ENCODE results near the gene RASAL1.
"Not testable (repeated sequence)": the region's sequence is repeated elsewhere in the genome, so short reads cannot be mapped to it uniquely, and the experiment has no call there.

The RASAL1 gene

DNA sequence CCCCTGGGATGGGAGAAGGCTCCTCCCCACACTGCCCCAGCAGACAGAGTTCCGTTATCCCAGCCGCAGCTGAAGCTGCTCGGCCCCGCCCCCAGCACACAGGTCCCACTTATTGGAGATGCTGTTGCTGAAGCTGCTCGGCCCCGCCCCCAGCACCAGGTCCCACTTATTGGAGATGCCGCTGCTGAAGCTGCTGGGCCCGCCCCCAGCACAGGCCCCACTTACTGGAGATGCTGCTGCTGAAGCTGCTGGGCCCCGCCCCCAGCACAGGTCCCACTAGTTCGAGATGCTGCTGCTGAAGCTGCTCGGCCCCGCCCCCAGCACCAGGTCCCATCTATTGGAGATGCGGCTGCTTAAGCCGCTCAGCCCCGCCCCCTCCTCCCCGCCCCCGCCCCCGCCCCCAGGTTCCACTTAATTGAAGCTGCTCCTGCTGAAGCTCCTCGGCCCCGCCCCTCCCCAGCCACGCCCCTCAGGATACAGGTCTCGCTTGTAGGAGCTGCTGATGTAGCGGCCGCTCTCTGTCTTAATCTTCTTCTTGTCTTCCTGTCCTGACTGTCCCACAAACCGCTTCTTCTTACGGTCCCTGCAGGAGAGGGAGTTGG, 26.0 kb upstream of the RASAL1 start:
- peak; percentile 72 for DNase-seq

DNA sequence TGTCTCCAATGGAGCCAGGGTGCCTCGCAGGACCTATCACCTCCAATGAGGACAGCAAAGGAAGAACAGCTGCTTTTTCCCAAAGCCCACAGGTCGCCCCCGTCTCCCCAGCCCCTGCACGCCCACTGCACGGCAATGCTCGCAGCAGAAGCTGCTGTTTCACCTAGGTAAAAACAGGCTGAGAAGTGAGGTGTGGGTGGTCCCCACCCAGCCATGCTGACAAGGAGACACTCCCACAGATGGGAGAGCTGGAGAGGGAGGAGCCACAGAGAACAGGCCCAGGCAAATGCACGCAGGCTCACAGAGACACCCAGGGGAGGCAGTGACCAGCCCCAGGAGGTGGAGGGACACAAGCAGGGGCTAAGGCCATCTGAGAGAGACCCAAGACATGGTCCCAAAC, 24.4 kb upstream of the RASAL1 start:
- DNase-seq: no peak

DNA sequence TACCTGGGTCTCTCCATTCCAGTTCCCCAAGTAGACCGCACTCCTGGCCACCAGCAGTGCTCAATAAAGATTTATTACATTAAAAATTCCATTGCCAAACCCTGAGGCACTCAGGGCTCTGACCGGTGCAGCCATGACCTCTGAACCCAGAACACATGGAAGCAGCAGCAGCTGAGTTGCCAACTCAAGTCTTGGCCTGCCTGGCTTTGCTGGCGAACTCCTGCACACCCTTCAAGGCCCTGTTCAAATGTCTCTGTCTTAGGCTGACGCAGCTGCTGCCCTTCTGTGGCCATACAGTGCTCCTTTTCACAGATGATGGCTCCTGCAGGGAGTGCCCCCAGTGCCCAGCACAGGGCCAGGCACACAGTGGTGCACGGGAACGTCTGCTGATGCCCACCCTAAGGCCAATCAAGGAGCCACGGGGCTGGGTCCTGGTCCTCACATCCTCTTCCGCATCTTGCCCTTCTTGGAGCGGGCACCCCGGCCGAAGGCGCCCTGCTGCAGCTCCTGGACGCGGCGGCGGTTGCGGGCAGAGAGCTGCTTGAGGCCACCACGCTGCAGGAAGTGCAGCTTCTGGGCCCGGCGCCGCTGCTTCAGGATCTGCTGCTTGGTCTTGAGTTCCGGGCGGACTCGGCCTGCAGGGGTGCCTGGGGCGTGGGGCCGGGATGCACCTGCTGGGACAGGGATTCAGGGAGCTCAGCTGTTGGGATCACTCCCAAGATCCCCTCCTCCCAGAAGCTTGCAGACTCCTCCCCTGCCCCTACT, 23.1 kb upstream of the RASAL1 start:
- no peak for DNase-seq

DNA sequence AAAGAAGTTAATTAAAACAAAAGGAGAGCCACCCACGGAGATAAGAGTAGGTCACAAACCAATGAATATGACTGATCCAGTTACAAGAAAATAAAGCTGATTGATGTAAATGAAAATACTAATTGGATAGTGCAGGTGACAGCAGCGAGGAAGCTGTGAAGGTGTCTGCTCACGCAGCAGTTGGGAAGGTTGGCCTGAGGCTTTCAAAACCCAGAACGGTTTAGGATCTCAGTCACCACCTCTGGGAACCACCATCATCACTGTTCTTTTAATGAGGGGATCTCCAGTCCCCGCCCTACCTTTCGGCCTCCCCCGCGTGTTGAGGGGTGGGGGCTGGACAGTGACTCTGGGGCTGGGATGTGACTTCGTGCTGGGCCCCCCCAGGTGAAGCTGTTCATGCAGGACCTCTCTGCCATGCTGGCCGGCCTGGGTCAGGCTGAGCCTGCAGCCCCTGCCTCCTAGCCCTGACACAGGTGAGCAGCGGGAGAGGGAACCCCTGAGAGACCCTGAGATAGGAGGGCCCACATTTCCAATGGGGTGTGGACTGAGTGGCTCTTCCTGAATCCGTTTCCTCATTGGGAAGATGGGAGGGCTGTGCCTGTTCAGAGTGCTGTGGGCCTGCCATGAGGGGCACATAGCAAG, 21.8 kb upstream of the RASAL1 start:
- DNase-seq: no peak

DNA sequence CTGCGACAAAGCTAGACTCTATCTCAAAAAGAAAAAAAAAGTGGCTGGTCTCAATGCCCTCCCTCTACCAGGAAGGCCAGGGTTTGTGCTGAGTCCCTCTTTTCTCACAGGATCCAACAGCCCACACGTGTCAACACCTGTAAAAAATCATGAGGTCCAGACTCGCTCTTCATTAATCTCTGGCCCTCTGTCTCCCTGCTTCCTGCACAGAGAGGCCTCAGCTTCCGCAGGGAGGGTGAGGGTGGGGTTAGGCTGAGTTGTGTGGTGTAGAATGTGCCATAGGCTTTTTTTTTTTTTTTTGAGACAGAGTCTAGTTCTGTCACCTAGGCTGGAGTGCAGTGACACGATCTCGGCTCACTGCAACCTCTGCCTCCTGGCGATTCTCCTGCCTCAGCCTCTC, 20.1 kb upstream of the RASAL1 start:
- no peak for DNase-seq

DNA sequence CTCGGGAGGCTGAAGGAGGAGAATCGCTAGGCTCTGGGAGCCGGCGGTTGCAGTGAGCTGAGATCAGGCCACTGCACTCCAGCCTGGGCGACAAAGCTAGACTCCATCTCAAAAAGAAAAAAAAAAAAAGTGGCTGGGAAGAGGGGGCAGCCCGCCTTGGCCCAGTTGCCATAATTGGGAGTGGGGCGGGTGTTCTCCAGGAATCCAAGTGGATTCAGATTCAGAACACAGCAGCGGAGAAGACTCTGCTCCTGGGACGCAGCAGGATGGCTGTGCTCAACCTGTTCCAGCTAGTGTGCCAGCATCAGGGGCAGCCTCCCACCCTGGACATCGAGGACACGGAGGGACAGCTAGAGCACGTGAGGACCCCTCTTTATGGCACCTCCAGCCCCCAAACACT, 19.5 kb upstream of the RASAL1 start:
- no peak for DNase-seq

DNA sequence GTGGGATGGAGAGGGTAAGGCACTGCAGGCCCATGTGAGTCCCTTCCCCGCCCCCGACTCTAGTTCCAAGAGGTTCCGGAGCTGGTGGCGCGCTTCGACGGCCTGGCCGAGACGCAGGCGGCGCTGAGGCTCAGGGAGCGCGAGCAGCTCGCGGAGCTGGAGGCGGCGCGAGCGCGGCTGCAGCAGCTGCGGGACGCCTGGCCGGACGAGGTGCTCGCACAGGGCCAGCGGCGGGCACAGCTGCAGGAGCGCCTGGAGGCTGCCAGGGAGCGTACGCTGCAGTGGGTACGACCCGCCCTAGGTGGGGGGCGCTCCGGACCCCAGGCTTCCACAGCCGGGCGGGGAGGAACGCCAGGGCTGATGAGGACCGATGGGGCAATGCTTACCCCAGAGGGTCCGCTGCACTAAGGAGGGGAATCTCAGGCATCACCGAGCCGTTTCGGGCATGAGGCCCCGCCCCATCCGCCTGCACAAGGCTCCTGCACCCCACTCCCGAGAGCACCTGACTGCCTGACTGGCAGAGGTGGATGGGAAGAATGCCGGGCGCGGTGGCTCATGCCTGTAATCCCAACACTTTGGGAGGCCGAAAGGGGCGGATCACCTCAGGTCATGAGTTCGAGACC, 18.9 kb upstream of the RASAL1 start:
- peak; percentile 74 for DNase-seq

DNA sequence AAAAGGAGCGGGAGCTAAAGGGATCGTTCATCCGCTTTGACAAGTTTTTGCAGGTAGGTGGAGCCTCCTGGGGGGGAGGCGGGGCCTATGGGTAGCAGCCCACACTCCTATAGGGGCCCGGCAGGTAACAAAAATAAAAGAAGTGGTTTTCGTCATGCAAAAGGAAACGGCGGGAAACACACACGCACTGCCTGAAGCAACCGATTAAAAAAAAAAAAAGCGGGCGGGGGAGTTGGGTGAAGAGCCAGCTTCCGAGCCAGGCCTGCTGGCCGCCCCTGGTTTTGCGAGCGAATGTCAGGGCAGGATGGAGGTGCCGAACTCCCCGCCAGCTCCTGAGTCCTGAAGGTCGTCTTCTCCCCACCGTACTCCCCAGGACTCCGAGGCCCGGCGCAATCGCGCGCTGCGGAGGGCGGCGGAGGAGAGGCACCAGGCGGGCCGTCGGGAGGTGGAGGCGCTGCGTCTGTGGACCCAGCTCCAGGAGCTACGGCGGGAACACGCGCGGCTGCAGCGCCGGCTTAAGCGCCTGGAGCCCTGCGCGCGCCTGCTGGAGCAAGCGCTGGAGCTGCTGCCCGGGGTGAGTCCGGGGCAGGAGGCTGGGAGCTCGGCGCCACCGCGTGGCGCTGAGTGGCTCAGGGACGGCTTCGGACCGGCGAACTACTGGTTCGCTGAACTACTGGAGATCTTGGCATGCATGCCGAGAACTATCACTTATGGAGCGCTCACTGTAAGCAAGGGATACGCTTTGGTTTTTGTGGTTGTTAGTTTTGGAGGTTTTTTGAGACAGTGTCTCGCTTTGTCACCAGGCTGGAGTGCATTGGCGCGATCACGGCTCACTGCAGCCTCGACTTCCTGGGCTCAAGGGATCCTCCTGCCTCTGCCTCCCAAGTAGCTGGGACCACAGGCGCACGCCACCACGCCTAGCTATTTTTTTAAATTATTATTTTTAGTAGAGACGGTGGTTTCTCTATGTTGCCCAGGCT, 17.6 kb upstream of the RASAL1 start:
- DNase-seq: peak; percentile 91

DNA sequence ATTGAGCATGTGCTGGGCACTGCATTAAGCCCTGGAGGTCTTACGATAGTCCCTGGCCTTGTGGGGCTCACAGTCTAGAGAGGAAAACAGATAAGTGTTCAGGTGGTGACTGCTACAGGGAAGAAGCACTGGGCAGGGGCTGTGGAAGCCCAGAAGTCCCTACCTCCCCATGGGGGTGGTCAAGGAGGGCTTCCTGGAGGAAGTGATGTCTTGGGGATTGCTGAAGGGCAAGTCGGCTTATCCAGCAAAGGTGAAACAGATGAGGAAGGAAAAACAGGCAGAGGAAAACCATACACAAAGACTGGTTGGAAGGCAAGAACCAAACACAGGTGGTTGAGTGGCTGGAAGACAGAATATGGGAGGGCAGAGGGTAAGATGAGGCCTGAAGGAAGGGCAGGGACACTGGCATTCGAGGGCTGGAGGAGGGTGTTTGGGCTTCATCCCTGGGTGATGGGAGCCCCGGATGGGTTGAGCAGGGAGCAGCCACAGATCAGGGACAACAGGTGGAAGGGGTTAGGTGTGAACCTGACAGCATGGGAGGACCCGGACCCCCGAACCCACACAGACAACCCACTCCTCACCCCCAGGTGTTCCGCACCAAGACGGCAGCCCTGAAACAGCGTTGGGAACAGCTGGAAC, 16.8 kb upstream of the RASAL1 start:
- DNase-seq: no peak

DNA sequence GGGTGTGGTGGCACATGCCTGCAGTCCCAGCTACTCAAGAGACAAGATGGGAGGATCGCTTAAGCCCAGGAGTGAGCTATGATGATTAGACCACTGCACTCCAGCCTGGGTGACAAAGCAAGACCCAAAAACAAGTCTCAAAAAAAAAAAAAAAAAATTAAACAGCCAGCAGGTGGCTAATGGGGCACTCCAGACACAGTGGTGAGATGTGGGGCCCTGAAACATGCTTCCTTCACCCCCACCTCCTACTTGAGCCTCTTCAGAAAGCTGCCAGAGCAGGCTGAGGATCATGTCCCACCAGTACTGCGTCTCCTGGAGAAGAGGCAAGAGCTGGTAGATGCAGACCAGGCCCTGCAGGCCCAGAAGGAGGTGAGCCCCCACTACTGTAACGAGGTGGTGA, 16.1 kb upstream of the RASAL1 start:
- DNase-seq: no peak

DNA sequence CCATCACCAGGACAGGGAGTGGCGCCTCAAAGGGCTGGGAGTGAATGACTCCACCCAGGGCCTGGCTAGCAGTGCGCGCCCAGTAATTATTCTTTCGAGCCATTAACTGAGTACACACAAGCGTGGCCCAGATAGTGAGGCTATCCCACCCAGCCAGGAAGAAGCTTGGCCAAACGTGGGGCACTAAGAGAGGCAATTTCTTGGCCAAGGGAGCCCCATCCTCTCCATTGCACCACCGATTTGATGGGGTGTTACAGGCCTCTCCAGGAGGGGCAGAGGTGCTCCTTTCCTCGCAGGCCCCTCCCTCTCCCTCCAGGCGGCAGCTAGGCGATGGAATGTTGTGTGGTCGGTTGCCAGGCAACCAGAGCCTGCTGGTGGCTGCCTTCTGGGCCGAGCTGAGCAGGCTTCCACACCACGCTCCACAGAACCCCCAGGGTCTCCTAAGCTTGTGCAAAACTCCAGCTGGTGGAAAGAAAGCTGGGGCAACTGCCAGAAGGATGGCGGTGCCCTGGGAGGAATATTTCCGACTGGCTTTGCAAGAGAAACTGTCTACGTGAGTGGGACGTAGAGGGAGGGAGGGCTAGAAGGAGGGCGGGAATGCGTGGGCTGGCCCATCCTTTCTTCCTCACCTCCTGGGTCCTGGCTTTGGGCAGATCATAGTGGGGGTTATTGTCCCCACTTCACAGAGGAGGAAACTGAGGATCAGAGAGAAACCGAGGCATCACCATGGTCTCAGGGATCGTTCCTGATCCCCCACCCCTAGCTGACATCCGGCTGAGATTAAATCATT, 14.0 kb upstream of the RASAL1 start, which contains the start of gene CFAP73:
Gene CFAP73 (plus strand): TSS at position 364 of the 790 bp plus-strand sequence. CDS start 134 bp downstream, at position 498.
- peak; percentile 93 for DNase-seq

DNA sequence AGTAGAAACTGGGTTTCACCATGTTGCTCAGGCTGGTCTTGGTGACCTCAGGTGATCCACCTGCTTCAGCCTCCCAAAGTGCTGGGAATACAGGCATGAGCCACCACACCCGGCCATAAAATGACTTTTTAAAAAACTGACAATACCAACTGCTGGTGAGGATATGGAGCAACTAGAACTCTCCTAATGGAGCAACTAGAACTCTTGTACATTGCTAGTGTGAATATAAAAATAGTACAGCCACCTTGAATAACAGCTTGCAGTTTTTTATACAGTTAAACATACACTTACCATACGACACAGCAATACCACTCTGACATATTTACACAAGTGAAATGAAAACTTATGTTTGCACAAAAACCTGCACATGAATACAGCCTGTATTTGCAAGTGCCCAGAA, 11.4 kb upstream of the RASAL1 start:
- no peak for DNase-seq

DNA sequence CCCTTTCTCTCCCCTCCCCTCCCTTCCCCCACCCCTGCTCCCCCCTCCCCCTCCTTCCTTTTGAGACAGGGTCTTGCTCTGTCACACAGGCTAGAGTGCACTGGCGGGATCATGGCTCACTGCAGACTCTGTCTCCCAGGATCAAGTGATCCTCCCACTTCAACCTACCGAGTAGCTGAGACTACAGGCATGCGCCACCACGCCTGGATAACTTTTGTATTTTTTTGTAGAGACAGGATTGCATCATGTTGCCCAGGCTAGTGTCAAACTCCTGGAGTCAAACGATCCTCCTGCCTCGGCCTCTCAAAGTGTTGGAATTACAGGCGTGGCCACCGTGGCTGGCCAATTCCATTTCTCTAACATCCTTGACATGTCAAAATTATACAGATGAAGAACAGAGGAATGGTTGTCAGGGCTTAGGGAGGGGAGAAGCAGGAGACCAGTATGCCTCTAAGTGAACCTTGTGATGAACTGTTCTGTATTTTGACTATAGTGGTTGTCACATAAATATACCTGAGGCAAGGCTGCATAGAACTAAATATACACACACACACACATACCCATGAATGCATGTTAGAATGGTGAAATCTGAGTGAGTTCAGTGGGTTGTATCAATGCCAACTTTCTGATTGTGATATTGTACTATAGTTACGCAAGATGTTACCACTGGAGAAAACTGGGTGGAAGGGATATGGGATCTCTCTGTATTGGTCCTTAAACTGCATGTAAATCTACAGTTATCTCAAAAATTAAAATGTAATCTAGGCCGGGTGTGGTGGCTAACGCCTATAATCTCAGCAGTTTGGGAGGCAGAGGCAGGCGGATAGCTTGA, 10.4 kb upstream of the RASAL1 start:
- no peak for DNase-seq

DNA sequence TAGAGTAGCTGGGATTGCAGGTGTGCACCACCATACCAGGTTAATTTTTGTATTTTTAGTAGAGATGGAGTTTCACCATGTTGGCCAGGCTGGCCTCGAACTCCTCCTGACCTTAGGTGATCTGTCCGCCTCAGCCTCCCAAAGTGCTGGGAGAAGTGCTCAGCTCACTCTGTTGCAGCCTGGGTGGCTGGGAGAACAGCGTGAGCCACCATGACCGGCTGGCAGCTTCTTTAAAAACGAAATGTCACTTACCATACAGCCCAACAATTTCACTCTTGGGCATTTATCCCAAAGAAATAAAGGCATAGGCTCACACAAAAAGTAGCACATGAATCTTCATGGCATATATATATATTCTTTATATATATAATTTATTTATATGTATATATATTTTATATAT, 9.2 kb upstream of the RASAL1 start:
- no peak for DNase-seq

DNA sequence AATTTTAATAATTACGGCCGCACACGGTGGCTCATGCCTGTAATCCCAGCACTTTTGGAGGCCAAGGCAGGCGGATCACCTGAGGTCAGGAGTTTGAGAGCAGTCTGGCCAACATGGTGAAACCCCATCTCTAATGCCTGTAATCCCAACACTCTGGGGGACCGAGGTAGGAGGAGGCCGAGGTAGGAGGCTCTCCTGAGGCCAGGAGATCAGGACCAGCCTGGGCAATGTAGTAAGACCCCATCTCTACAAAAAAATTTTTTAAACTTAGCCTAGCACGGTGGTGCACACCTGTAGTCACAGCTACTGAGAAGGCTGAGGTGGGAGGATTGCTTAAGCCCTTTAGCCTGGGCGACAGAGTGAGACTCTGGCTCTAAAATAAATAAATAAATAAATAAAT, 8.4 kb upstream of the RASAL1 start:
- no peak for DNase-seq

DNA sequence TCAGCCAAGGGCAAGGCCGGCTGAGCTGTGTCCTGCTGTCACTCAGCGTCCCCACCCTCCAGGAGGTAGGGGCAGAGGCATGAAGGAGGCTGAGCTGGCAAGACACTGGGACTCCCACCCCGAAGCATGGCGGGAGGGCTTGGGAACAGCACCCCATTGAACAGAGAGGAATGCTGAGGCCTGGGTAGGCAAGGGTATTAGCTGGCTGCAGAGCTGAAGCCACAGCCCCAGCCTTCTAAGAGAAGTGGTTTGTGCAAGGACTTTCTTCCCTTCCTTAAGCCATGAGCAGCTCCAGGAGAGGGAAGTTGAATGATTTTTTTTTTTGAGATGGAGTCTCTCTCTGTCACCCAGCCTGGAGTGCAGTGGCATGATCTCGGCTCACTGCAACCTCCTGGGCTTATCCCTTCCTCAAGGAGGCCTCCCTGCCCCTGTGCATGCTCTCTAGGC, 7.3 kb upstream of the RASAL1 start:
- no peak for DNase-seq

DNA sequence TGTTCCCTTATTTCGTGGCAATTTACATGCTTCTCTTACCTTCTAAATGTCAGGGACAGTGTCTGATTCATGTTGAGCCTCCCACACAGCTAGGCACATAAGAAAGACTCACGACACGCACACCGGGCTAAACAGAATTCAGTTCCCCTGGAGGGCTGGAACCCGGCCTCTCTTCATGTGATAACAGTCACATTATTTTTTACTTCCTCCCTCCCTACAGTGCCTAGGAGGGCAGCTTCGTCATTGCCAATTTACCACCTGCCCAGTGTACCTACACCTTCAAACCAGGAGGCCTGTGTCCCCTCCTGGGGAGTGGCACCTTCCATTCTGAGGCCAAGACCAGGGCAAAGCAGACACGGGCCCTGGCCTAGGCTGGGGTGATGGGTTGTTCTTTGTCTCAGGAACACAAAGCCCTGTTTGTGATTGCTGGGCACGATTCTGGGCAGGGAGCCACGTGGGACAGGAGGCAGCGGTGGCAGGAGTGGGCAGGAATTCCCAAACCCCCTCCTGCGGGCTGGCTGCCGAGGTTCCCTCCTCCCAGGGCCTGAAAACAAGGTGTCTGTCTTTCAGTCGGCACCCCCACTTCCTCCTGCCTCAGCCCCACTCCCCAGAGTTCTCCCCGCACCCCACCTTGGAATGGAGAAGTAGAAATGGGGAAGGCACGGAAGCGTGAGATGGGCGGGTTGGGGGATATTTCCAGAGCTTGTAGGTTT, 6.8 kb upstream of the RASAL1 start:
- no peak for DNase-seq

DNA sequence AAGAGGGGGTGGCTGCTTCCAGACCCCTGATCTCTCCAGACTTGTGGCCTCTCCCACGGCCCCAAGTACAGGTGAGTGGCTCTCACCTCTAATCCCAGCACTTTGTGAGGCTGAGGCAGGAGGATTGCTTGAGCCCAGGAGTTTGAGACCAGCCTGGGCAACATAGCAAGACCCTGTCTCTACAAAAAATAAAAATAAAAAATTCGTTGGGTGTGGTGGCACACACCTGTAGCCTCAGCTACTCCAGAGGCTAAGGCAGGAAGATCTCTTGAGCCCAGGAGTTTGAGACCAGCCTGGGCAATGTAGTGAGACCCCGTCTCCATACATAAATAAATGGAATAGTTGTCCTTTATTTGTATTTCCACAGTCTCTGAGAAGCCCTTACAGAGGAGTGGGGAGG, 6.2 kb upstream of the RASAL1 start:
- not testable (repeated sequence) for DNase-seq

DNA sequence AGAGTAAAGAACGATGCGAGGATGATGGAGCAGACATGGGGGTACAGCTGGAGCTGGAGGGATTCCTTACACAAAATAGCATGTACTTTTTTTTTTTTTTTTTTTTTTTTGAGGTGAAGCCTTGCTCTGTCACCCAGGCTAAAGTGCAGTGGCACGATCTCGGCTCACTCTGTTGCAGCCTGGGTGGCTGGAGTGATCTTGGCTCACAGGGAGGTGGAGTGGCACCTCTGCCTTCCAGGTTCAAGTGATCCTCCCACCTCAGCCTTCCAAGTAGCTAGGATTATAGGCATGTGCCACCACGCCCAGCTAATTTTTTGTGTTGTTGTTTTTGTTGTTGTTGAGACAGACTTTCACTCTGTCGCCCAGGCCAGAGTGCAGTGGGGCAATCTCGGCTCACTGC, 5.1 kb upstream of the RASAL1 start:
- DNase-seq: no peak
